Right lobe of liver (tissue), 6 donors: ENCODE measurements around the gene MRAP2. TPM values are rescaled to one million over a fixed set of nuclear protein-coding genes. Genes with fewer than 3 reads are reported as not detected.

ENCODE experiments used
- ATAC-seq, 4 donors: fragments of 200-7000 bp; cut with Tn5 transposase; one replicate each; pipeline ENCODE4 v1.9.1; 2020; ENCODE audit warnings: mild to moderate bottlenecking in 4 of 4, moderate library complexity in 4 of 4
- DNase-seq, 3 donors: peaks; one replicate each; pipeline ENCODE4 v3.0.0-alpha.2; 2020
- H3K27ac ChIP-seq, 3 donors: fragments of 200-600 bp; one replicate each; pipeline ENCODE4 v1.8.0; 2022
- H3K27me3 ChIP-seq, 2 donors: fragments of 200-600 bp; one replicate each; pipeline ENCODE4 v1.8.0; 2022
- H3K36me3 ChIP-seq, 4 donors: fragments of 200-600 bp; sonication (generic) in 1 of 4; one replicate each; pipeline versions ENCODE4 v1.5.1 to v1.8.0; 2017 to 2022; ENCODE audit warnings: control low read depth in 1 of 4
- H3K4me1 ChIP-seq, 4 donors: fragments of 200-600 bp; sonication (generic) in 1 of 4; one replicate each; pipeline versions ENCODE4 v1.5.1 to v1.8.0; 2017 to 2022; ENCODE audit warnings: control low read depth in 1 of 4
- H3K4me3 ChIP-seq, 3 donors: fragments of 200-600 bp; one replicate each; pipeline ENCODE4 v1.8.0; 2022
- H3K9me3 ChIP-seq, 4 donors: fragments of 200-600 bp; sonication (generic) in 1 of 4; one replicate each; pipeline versions ENCODE4 v1.5.1 to v1.8.0; 2017 to 2022; ENCODE audit warnings: control low read depth in 1 of 4
- CTCF ChIP-seq, 4 donors: fragments of 200-600 bp in 3 of 4; fragments of 450-650 bp in 1 of 4; IDR thresholded peaks; one replicate each; pipeline versions ENCODE4 v1.5.1 to v1.8.0; 2016 to 2022; ENCODE audit warnings: antibody characterized with exemption in 4 of 4, mild to moderate bottlenecking in 2 of 4
- POLR2A ChIP-seq: fragments of 450-650 bp; IDR thresholded peaks from one replicate; pipeline ENCODE4 v1.6.1; 2017; ENCODE audit warnings: antibody characterized with exemption, mild to moderate bottlenecking
- WGBS: methylation state at CpG from one replicate; pipeline ENCODE4 v1.1.6; 2018; ENCODE audit warnings: low coverage, low lambda C conversion rate; ENCODE audit not compliant: insufficient coverage; ENCODE audit errors: missing lambda C conversion rate; 5-methylcytosine and 5-hydroxymethylcytosine counted together
- intact Hi-C, 2 donors: fragments of 100-400 bp; cut with DNase I; formaldehyde crosslinking; loops; one replicate each; pipeline versions ENCODE4 v1.11.2 to v1.14.1; 2022
- total RNA-seq, 6 experiments: library from RNA; depleted of rRNA in 2 of 6; stranded (reverse); fragments of >200 nt in 2 of 6; fragmentation: NEBNext Ultra II Directional in 3 of 6; extraction: Animal tissue kit (Norgen Biotek cat#: 25700) in 3 of 6; gene quantifications; one replicate each; pipeline versions ENCODE4 v1.1.0 to v1.2.4, GENCODE V29; 2016 to 2023
- donor health status: DM: no; HTN: yes; CAD: no.
- donor health status: DM: no; HTN: no; CAD: no.
- donor health status: DM: no; HTN: no; CAD: no.
- donor health status: DM: no; HTN: yes; CAD: no.
- donor health status: DM: no; HTN: yes; CAD: no.

The MRAP2 gene
- total RNA-seq, 6 experiments from 2014 or later, result 0.12 to 0.35 (median 0.12) TPM; not detected in 3

GRCh38 chr6:84017709-84018452, 15.7 kb upstream of the MRAP2 start:
- no peak for DNase-seq
- Histone ChIP-seq H3K36me3 (no peaks in the 10 kb centered on the region), H3K27me3 (no peaks in the 10 kb centered on the region), H3K4me1 (no peaks in the 10 kb centered on the region), H3K9me3 (no peaks in the 10 kb centered on the region), H3K4me3 (no peak overlapping the region), H3K27ac (no peak overlapping the region)
- intact Hi-C loops, result no loop called here
- TF ChIP-seq POLR2A (no peak), CTCF (IDR thresholded peaks at IDR 0.05) (no peak)
- ATAC-seq, result no peak
- 71% methylated on average over 1 of the region's 1 CpG for WGBS

GRCh38 chr6:84018453-84019061, 15.0 kb upstream of the MRAP2 start:
- H3K27me3 ChIP-seq, result no peaks in the 10 kb centered on the region
- no peak for TF ChIP-seq CTCF (IDR thresholded peaks at IDR 0.05)
- TF ChIP-seq POLR2A, result no peak
- H3K36me3 ChIP-seq, result no peaks in the 10 kb centered on the region
- no peaks in the 10 kb centered on the region for H3K9me3 ChIP-seq
- H3K4me3 ChIP-seq, result no peak overlapping the region
- H3K4me1 ChIP-seq, result no peaks in the 10 kb centered on the region
- intact Hi-C loops, result no loop called here
- no peak overlapping the region for H3K27ac ChIP-seq
- 83% methylated on average over 1 of the region's 1 CpG for WGBS
- ATAC-seq, result no peak
- DNase-seq, result no peak

- ATAC-seq, result no peak
- no peak for DNase-seq
- Histone ChIP-seq H3K27ac (no peak overlapping the region), H3K4me1 (no peaks in the 10 kb centered on the region), H3K9me3 (no peaks in the 10 kb centered on the region), H3K27me3 (no peaks in the 10 kb centered on the region), H3K4me3 (no peak overlapping the region), H3K36me3 (no peaks in the 10 kb centered on the region)
- intact Hi-C loops, result no loop called here
- WGBS, result 46% methylated on average over 27 of the region's 28 CpGs
- TF ChIP-seq CTCF (IDR thresholded peaks at IDR 0.05) (no peak), POLR2A (no peak)
Measured at GRCh38 chr6:84019141-84019841, 14.3 kb upstream of the MRAP2 start.

- DNase-seq, result no peak
- no peak for ATAC-seq
- 46% methylated on average over 6 of the region's 6 CpGs for WGBS
Measured at GRCh38 chr6:84019842-84020211, 13.7 kb upstream of the MRAP2 start.

More at GRCh38 chr6:84019842-84020211, 13.7 kb upstream of the MRAP2 start:
- H3K27me3 ChIP-seq, result no peaks in the 10 kb centered on the region
- TF ChIP-seq POLR2A (no peak), CTCF (IDR thresholded peaks at IDR 0.05) (no peak)
- intact Hi-C loops, result no loop called here
- H3K27ac ChIP-seq, result no peak overlapping the region
- no peaks in the 10 kb centered on the region for H3K4me1 ChIP-seq
- H3K9me3 ChIP-seq, result no peaks in the 10 kb centered on the region
- no peak overlapping the region for H3K4me3 ChIP-seq
- H3K36me3 ChIP-seq, result no peaks in the 10 kb centered on the region
